Muscle layer of duodenum (tissue), 2 donors: ENCODE measurements around the gene NFIB.

Source experiments
- H3K27ac ChIP-seq: one replicate; pipeline ENCODE4 v1.7.0; 2013; ENCODE audit warnings: mild to moderate bottlenecking, low read length
- H3K27me3 ChIP-seq: one replicate; pipeline ENCODE4 v1.7.0; 2013; ENCODE audit warnings: low read depth, mild to moderate bottlenecking, control low read depth, low read length
- H3K36me3 ChIP-seq, 2 donors: one replicate each; pipeline ENCODE4 v1.7.0; 2013; ENCODE audit warnings: low read length in 2 of 2, control low read depth in 1 of 2, mild to moderate bottlenecking in 1 of 2; ENCODE audit not compliant: insufficient read depth in 2 of 2, control insufficient read depth in 1 of 2
- H3K4me1 ChIP-seq, 2 donors: one replicate each; pipeline ENCODE4 v1.7.0; 2013; ENCODE audit warnings: low read length in 2 of 2, mild to moderate bottlenecking in 2 of 2, control low read depth in 1 of 2, moderate library complexity in 1 of 2; ENCODE audit not compliant: insufficient read depth in 2 of 2, control insufficient read depth in 1 of 2
- H3K4me3 ChIP-seq, 2 donors: one replicate each; pipeline ENCODE4 v1.7.0; 2013; ENCODE audit warnings: low read length in 2 of 2, low read depth in 1 of 2, mild to moderate bottlenecking in 1 of 2
- H3K9me3 ChIP-seq, 2 donors: one replicate each; pipeline ENCODE4 v1.7.0; 2013; ENCODE audit warnings: low read length in 2 of 2, control low read depth in 1 of 2, mild to moderate bottlenecking in 1 of 2; ENCODE audit not compliant: control insufficient read depth in 1 of 2
- donor health status: healthy.

Gene NFIB

GRCh38 chr9:14316602-14317300, 2.8 kb upstream of the NFIB start:
- Histone ChIP-seq H3K27ac (peak overlapping the region; percentile 78), H3K4me1 (peaks cover 0 to 28% of the 10 kb centered on the region in 2 donors), H3K27me3 (no peaks in the 10 kb centered on the region), H3K36me3 (no peaks in the 10 kb centered on the region), H3K9me3 (no peaks in the 10 kb centered on the region), H3K4me3 (peak overlapping the region; percentile 70 to 78)

GRCh38 chr9:14315875-14316601, 2.1 kb upstream of the NFIB start:
- Histone ChIP-seq H3K27me3 (no peaks in the 10 kb centered on the region), H3K4me1 (peaks cover 0 to 31% of the 10 kb centered on the region in 2 donors), H3K36me3 (no peaks in the 10 kb centered on the region), H3K9me3 (no peaks in the 10 kb centered on the region), H3K4me3 (peak overlapping the region; percentile 70 to 78), H3K27ac (peak overlapping the region; percentile 78)

GRCh38 chr9:14314929-14315874, 1.3 kb upstream of the NFIB start:
- Histone ChIP-seq H3K9me3 (no peaks in the 10 kb centered on the region), H3K27ac (peak overlapping the region; percentile 93), H3K4me1 (peaks cover 0 to 31% of the 10 kb centered on the region in 2 donors), H3K27me3 (no peaks in the 10 kb centered on the region), H3K36me3 (no peaks in the 10 kb centered on the region), H3K4me3 (peak overlapping the region; percentile 72 to 78)

GRCh38 chr9:14314424-14314928, 535 bp upstream of the NFIB start:
- Histone ChIP-seq H3K27me3 (no peaks in the 10 kb centered on the region), H3K36me3 (no peaks in the 10 kb centered on the region), H3K4me1 (peaks cover 0 to 25% of the 10 kb centered on the region in 2 donors), H3K27ac (peak overlapping the region; percentile 93), H3K4me3 (peak overlapping the region; percentile 72 to 78), H3K9me3 (no peaks in the 10 kb centered on the region)

- H3K4me1 ChIP-seq, result peaks cover 5 to 22% of the 10 kb centered on the region in 2 donors
- peak overlapping the region; percentile 97 for H3K27ac ChIP-seq
- no peaks in the 10 kb centered on the region for H3K9me3 ChIP-seq
- H3K36me3 ChIP-seq, result no peaks in the 10 kb centered on the region
- no peaks in the 10 kb centered on the region for H3K27me3 ChIP-seq
- H3K4me3 ChIP-seq, result peak overlapping the region; percentile 88
Measured at GRCh38 chr9:14313378-14313940, 482 bp downstream of the NFIB start.

- Histone ChIP-seq H3K27ac (peak overlapping the region; percentile 97), H3K9me3 (no peaks in the 10 kb centered on the region), H3K4me1 (peaks cover 10 to 25% of the 10 kb centered on the region in 2 donors), H3K4me3 (peak overlapping the region; percentile 88), H3K36me3 (no peaks in the 10 kb centered on the region), H3K27me3 (no peaks in the 10 kb centered on the region)
Measured at GRCh38 chr9:14312719-14313377, 1.1 kb downstream of the NFIB start.

- Histone ChIP-seq H3K4me3 (peak overlapping the region; percentile 88), H3K9me3 (no peaks in the 10 kb centered on the region), H3K27me3 (no peaks in the 10 kb centered on the region), H3K36me3 (peaks cover 0 to 1% of the 10 kb centered on the region in 2 donors), H3K4me1 (peaks cover 10 to 18% of the 10 kb centered on the region in 2 donors), H3K27ac (peak overlapping the region; percentile 90)
Measured at GRCh38 chr9:14311956-14312685, 1.8 kb downstream of the NFIB start.

- H3K36me3 ChIP-seq, result peaks cover 0 to 7% of the 10 kb centered on the region in 2 donors
- no peaks in the 10 kb centered on the region for H3K27me3 ChIP-seq
- no peaks in the 10 kb centered on the region for H3K9me3 ChIP-seq
- peak overlapping the region; percentile 88 for H3K4me3 ChIP-seq
- peaks cover 10 to 16% of the 10 kb centered on the region in 2 donors for H3K4me1 ChIP-seq
- H3K27ac ChIP-seq, result peak overlapping the region; percentile 90
Measured at GRCh38 chr9:14311171-14311949, 2.6 kb downstream of the NFIB start.

- H3K9me3 ChIP-seq, result no peaks in the 10 kb centered on the region
Measured at GRCh38 chr9:14310311-14310710, 3.6 kb downstream of the NFIB start.

More at GRCh38 chr9:14310311-14310710, 3.6 kb downstream of the NFIB start:
- Histone ChIP-seq H3K27ac (peak overlapping the region; percentile 74), H3K36me3 (peaks cover 0 to 7% of the 10 kb centered on the region in 2 donors), H3K4me3 (peak overlapping the region; percentile 44 to 88), H3K4me1 (peaks cover 10 to 19% of the 10 kb centered on the region in 2 donors), H3K27me3 (no peaks in the 10 kb centered on the region)
